Epithelial cell of proximal tubule (primary cell): ENCODE measurements around the gene PLCL1. TPM values are rescaled to one million over a fixed set of nuclear protein-coding genes. Genes with fewer than 3 reads are reported as not detected.
A peak's percentile ranks its signal among the peaks of the same experiment; 100 is the strongest.

Experiments used
- DNase-seq: peaks from one replicate; pipeline ENCODE4 v3.0.0-alpha.2; 2011; ENCODE audit warnings: low read depth
- H3K4me3 ChIP-seq: 2 replicates; pipeline ENCODE4 v1.5.1; 2011; ENCODE audit warnings: low read depth, mild to moderate bottlenecking, low read length
- total RNA-seq: library from RNA; depleted of rRNA; stranded (reverse); fragments of >200 nt; gene quantifications from 2 replicates; pipeline ENCODE4 v1.2.3, GENCODE V29; 2015
- TF ChIP-seq, protein P1 (sequence below): conservative IDR thresholded peaks from 2 replicates; pipeline ENCODE4 v1.5.1; 2012; ENCODE audit warnings: low read depth, mild to moderate bottlenecking, low read length

PLCL1 gene
- total RNA-seq, 1 donor from 2014 or later, result not detected

DNA sequence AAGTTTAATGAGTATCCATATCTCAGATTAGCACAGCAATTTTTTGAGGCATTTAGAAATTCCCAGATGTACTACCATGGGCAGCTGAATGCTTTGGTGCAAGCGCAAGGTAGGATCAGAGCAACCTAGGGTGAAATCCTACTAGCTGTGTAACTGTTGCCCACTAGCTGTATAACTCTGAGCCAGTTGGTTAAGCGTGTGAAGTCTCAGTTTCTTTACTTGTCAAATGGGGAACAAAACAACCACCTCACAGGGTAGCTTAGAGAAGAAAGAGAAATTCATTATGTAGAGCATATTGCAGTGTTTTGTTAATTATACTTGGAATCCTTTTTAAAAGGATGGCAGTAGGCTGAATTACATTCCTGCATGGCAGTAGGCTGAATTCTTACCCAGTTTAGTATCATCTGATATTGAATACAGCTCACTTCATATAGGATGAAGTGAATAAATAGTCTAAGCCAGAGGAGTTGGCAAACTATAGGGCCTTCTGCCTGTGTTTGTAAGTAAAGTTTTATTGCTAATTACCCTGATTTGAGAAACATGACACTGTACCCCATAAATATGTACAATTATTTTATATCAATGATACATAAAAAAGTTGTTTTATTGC lies 180.7 kb downstream of the PLCL1 start:
- TF ChIP-seq, protein P1, sequence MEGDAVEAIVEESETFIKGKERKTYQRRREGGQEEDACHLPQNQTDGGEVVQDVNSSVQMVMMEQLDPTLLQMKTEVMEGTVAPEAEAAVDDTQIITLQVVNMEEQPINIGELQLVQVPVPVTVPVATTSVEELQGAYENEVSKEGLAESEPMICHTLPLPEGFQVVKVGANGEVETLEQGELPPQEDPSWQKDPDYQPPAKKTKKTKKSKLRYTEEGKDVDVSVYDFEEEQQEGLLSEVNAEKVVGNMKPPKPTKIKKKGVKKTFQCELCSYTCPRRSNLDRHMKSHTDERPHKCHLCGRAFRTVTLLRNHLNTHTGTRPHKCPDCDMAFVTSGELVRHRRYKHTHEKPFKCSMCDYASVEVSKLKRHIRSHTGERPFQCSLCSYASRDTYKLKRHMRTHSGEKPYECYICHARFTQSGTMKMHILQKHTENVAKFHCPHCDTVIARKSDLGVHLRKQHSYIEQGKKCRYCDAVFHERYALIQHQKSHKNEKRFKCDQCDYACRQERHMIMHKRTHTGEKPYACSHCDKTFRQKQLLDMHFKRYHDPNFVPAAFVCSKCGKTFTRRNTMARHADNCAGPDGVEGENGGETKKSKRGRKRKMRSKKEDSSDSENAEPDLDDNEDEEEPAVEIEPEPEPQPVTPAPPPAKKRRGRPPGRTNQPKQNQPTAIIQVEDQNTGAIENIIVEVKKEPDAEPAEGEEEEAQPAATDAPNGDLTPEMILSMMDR, result no peak
- no peak for DNase-seq
- no peak overlapping the region for H3K4me3 ChIP-seq

DNA sequence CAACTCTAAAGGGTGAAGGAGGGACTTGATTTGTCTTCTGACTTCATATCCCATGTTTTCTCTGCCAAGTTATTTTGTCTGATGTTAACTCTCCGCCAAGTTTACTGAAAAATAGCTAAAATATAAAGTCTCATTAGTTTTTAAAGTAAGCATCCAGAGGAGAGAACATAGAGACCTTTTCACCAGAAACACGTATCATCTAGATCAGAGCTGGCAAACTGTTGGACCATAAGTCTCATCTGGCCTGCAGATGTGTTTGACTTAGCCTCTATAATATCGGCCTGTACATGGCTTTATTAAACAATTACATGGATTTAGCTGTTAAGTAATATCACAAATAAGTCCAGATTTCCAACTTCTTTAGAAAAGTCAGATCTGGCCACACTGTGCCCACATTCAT lies 182.6 kb downstream of the PLCL1 start:
- TF ChIP-seq, protein P1, result no peak

DNA sequence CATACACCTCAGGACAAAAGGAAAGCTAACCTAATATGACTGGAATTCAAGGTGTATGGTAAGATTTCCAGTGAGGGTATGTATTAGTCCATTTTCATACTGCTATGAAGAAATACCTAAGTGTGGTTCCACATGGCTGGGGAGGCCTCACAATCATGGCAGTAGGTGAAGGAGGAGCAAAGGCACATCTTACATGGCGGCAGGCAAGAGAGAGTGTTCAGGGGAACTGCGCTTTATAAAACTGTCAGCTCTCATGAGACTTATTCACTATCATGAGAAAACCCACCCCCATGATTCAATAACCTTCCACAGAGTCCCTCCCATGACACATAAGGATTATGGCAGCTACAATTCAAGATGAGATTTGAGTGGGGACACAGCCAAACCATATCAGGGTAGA lies 186.0 kb downstream of the PLCL1 start:
- no peak for DNase-seq
- TF ChIP-seq, protein P1, result no peak
- H3K4me3 ChIP-seq, result no peak overlapping the region

More for the DNA sequence above, 182.6 kb downstream of the PLCL1 start:
- no peak for DNase-seq
- H3K4me3 ChIP-seq, result no peak overlapping the region

DNA sequence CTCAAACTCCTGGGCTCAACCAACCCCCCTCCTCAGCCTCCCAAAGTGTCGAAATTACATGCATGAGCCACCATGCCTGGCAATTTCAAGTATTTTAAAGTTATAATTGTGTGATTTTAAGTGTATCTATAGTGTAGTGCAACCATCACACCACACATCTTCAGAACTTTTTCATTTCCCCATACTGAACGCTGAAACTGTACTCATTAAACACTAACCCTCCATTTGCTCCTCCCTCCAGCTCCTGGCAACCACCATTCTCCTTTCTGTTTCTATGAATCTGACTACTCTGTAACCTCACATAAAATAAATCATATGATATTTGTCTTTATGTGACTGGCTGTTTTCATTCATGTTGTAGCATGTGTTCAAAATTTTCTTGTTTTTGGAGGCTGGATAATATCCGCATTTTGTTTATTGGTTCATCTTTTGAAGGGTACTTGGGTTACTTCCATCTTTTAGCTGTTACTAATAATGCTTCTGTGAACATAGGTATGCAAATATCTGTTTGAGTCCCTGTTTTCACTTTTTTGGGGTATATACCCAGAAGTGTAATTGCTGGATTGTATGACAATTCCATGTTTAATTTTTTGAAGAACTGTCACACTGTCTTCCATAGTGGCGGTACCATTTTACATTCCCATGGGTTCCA lies 188.2 kb downstream of the PLCL1 start:
- TF ChIP-seq, protein P1, result no peak
- no peak overlapping the region for H3K4me3 ChIP-seq
- DNase-seq, result no peak

DNA sequence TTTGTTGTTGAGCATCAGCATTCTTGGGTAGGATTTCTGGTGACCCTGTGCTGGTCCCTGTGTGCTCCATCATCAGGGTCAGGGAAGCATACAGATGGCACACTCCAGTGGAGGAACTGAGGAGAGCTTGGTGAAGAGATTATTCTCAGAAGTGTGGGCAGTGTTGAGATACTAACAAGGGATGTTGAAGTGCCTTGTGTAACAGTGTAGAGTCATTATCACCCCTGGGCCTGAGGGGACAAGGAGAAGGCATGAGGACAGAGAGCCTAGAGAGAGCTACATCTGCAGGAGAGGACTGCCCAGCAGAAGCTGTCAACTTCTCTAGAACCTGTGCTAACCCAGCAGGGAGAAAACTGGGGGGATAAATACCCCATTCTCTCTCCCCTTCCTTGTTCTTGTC lies 189.0 kb downstream of the PLCL1 start:
- no peak overlapping the region for H3K4me3 ChIP-seq
- TF ChIP-seq, protein P1, result no peak
- no peak for DNase-seq

DNA sequence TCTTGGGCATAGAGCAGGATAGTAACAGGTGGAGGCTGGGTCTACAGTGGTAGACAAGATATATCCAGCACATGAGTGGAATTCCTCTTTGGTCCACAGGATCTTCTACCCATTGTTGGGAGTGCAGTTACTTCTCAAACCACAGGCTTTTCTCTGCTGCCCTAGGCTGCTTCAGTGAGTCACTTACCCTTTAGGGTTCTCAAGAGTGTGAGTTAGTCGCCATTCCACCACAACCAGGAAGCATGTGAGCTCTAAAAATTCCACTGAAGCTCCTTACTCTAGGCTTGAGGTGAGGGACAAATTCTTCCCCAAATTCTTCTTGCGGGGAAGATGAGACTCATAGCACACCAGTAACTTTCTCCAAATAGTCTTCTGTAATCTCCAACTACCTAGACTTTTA lies 189.4 kb downstream of the PLCL1 start:
- TF ChIP-seq, protein P1, result no peak
- H3K4me3 ChIP-seq, result no peak overlapping the region
- DNase-seq, result peak; percentile 15

DNA sequence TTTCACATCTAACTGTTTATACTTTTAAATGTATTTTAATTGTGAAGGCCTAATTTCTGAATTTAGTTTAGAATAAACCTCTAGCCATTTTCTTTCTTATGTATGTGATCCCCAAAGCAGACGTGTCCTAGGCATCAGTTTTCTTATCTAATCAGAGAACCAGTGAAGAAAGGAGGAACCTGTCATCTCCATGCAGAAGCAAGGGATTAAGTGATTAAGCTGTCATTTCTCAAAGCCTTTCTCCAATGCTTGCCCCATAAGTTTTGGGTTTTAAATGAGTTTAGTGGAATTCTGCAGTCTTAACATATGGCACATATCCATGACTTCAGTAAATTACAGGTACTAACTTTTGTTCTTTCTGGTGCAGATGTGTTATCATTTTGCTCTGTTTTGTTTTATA lies 190.4 kb downstream of the PLCL1 start:
- TF ChIP-seq, protein P1, result no peak
- no peak for DNase-seq
- H3K4me3 ChIP-seq, result no peak overlapping the region
